ENCODE data around the gene ADAP1. TPM values are rescaled to one million over a fixed set of nuclear protein-coding genes. Genes with fewer than 3 reads are reported as not detected.

Gene ADAP1
- total RNA-seq, 6 experiments from 2014 or later = 1.4 to 4.2 (median 2.7) TPM

- 60% methylated on average over 1 of the region's 26 CpGs for WGBS (ENCODE audit: insufficient coverage, low coverage, low lambda C conversion rate, missing lambda C conversion rate)
- intact Hi-C loops (cut with DNase I) = no loop called here
- DNase-seq (no peak), ATAC-seq (no peak)
- Histone ChIP-seq H3K27ac (no peak overlapping the region), H3K4me1 (peaks cover 0 to 10% (median 0%) of the 10 kb centered on the region in 4 donors), H3K4me3 (no peak overlapping the region), H3K27me3 (no peaks in the 10 kb centered on the region), H3K9me3 (no peaks in the 10 kb centered on the region), H3K36me3 (peaks cover 0 to 15% (median 7%) of the 10 kb centered on the region in 4 donors)
- TF ChIP-seq CTCF (IDR thresholded peaks at IDR 0.05) (no peak), POLR2A (IDR thresholded peaks at IDR 0.05) (no peak)
Observed at GRCh38 chr7:900331-901040, 54.0 kb downstream of the ADAP1 start.

GRCh38 chr7:899806-900205 lies 54.7 kb downstream of the ADAP1 start:
- Histone ChIP-seq H3K4me1 (peaks cover 0 to 10% (median 0%) of the 10 kb centered on the region in 4 donors), H3K27ac (no peak overlapping the region), H3K9me3 (no peaks in the 10 kb centered on the region), H3K4me3 (no peak overlapping the region), H3K36me3 (peaks cover 0 to 19% (median 9%) of the 10 kb centered on the region in 4 donors), H3K27me3 (no peaks in the 10 kb centered on the region)
- ATAC-seq (no peak), DNase-seq (no peak)
- intact Hi-C loops (cut with DNase I) = loop anchor here in 1 of 2 donors (5.0 kb wide), 1 partner anchor 67 kb away; no protein-coding TSS in a partner anchor
- TF ChIP-seq CTCF (IDR thresholded peaks at IDR 0.05) = no peak
- TF ChIP-seq POLR2A (IDR thresholded peaks at IDR 0.05) = no peak
- WGBS (ENCODE audit: insufficient coverage, low coverage, low lambda C conversion rate, missing lambda C conversion rate) = 95% methylated on average over 8 of the region's 16 CpGs

- Histone ChIP-seq H3K9me3 (no peaks in the 10 kb centered on the region), H3K4me3 (no peak overlapping the region), H3K4me1 (peaks cover 0 to 10% (median 0%) of the 10 kb centered on the region in 4 donors), H3K27me3 (no peaks in the 10 kb centered on the region), H3K36me3 (peaks cover 0 to 19% (median 11%) of the 10 kb centered on the region in 4 donors), H3K27ac (no peak overlapping the region)
- TF ChIP-seq CTCF (IDR thresholded peaks at IDR 0.05) = no peak
- no peak for TF ChIP-seq POLR2A (IDR thresholded peaks at IDR 0.05)
- DNase-seq (no peak), ATAC-seq (peak; percentile 5 to 64 (median 33))
- intact Hi-C loops (cut with DNase I) = loop anchor here in 1 of 2 donors (5.0 kb wide), 1 partner anchor 68 kb away; no protein-coding TSS in a partner anchor
- 40% methylated on average over 2 of the region's 54 CpGs for WGBS (ENCODE audit: insufficient coverage, low coverage, low lambda C conversion rate, missing lambda C conversion rate)
Observed at GRCh38 chr7:898855-899681, 55.4 kb downstream of the ADAP1 start.

GRCh38 chr7:898460-898854 lies 56.0 kb downstream of the ADAP1 start:
- Histone ChIP-seq H3K4me1 (peaks cover 0 to 10% (median 0%) of the 10 kb centered on the region in 4 donors), H3K27ac (no peak overlapping the region), H3K4me3 (no peak overlapping the region), H3K36me3 (peaks cover 0 to 24% (median 12%) of the 10 kb centered on the region in 4 donors), H3K27me3 (no peaks in the 10 kb centered on the region), H3K9me3 (no peaks in the 10 kb centered on the region)
- WGBS (ENCODE audit: insufficient coverage, low coverage, low lambda C conversion rate, missing lambda C conversion rate) = 83% methylated on average over 2 of the region's 18 CpGs
- no peak for ATAC-seq
- intact Hi-C loops (cut with DNase I) = loop anchor here in 1 of 2 donors (5.0 kb wide), 1 partner anchor 69 kb away; no protein-coding TSS in a partner anchor
- no peak for DNase-seq
- TF ChIP-seq POLR2A (IDR thresholded peaks at IDR 0.05) = no peak
- TF ChIP-seq CTCF (IDR thresholded peaks at IDR 0.05) = no peak
